Measurements from ENCODE around the gene CWC27. TPM values are rescaled to one million over a fixed set of nuclear protein-coding genes. Genes with fewer than 3 reads are reported as not detected.

The CWC27 gene
- polyA plus RNA-seq, 2 of the 4 experiments (the other 2 are of a cell fraction): 24.1 to 48.5 TPM

DNA sequence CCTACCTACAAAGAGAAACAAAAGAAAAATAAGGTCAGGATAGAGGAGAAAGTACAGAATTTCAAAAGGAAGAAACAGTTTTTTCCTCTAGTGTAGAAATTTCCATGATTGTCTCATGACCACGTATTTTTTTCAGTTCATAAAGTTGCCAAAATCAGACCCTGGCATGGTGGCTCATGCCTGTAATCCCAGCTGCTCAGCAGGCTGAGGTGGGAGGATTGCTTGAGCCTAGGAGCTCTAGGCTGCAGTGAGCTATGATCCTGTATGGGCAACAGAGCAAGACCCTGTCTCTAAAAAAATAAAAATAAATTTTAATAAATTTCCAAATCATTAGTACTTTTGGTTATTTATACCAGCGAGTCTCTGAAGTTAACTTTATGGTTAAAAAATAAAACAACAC is 37.8 kb downstream of the CWC27 start:
- no peak for FAIRE-seq

DNA sequence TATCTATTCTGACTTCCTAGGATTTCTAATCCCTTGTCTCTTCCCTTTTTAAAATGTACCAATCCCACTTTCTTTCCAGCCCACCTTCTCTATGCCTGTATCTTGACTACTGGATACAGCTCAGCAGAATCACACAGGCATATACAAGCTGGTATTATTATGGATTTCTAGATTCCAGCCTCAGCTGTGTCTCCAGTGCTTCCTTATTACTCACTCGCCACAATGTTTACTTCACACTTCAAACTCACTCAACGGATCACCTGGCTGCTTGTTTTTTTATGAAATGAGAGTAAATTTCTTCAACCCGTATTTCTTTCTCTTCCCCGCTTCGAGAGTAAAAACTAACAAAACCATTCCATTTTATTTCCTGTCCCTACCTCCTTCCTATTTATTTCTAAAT is 38.8 kb downstream of the CWC27 start:
- CTCF ChIA-PET: interaction anchor here (1.1 kb wide), 1 partner anchor 25 kb away, joined by 3 read pairs; no protein-coding TSS in a partner anchor

More for the DNA sequence above, 37.8 kb downstream of the CWC27 start:
- POLR2A ChIA-PET: no interaction called here
- DNase-seq (ENCODE audit: low read depth in 1 of 2, low spot score in 1 of 2) (no peak), ATAC-seq (no peak)
- Histone ChIP-seq H3K9me3 (no peaks in the 10 kb centered on the region), H3K4me3 (no peak overlapping the region), H3K27ac (no peak overlapping the region), H3K4me1 (no peaks in the 10 kb centered on the region), H3K4me2 (no peak overlapping the region)
- CTCF ChIA-PET: interaction anchor here (1.1 kb wide), 1 partner anchor 24 kb away, joined by 3 read pairs; no protein-coding TSS in a partner anchor
- no peak for TF ChIP-seq HEYL (CRISPR knock-in tag; IDR thresholded peaks at IDR 0.05)
- no peak for TF ChIP-seq SREBF2 (IDR thresholded peaks at IDR 0.05)
- no peak for TF ChIP-seq NFE2L2 (conservative IDR thresholded peaks at IDR 0.05; ENCODE audit: low read length)
- 87% methylated on average over 2 of the region's 2 CpGs for WGBS (ENCODE audit: missing lambda C conversion rate)

DNA sequence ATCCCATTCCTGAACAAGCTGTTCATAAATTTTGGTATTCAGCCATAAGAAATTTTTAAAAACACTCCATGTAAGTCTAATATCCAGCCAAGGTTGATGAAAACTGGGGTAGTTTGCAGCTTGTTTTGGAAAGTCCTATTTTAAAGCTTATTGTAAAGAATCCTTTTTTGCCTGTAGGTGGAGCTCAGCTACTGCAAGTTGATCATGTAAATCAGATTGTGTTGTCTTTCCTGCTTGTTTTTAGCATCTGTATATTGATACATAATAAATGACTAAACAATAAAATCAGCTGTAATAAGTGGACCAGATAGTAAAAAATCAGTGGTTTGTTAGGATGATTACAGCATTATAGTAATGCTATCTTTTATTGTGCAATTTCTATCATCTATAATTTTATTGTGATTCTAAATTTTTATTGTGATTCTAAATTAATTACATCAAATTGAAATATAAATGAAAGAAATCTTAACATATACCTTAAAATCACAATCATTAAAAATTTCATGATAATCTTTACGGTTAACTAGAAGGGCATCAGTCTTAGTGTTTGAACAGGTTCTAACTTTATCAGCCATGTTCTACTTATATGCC is 42.4 kb downstream of the CWC27 start:
- CTCF ChIA-PET: interaction anchor here (0.6 to 3.9 kb wide), 18 partner anchors 9 to 1867 kb away, joined by 3 to 41 read pairs (median 4); partner anchors contain the start of genes ADAMTS6, CENPK and PPWD1
- ATAC-seq: peak; percentile 47 to 64; a peak in 3 of 6 replicates
- no peak overlapping the region for H3K27ac ChIP-seq
- POLR2A ChIA-PET: interaction anchor here (0.6 to 1.0 kb wide), 3 partner anchors 670 to 692 kb away, joined by 3 to 5 read pairs (median 4); partner anchors contain the start of gene ADAMTS6
- WGBS (ENCODE audit: missing lambda C conversion rate): 92% methylated on average over 1 of the region's 1 CpG
- H3K4me3 ChIP-seq: no peak overlapping the region
- TF ChIP-seq CBX8 (IDR thresholded peaks at IDR 0.05): no peak
- TF ChIP-seq, protein P1, sequence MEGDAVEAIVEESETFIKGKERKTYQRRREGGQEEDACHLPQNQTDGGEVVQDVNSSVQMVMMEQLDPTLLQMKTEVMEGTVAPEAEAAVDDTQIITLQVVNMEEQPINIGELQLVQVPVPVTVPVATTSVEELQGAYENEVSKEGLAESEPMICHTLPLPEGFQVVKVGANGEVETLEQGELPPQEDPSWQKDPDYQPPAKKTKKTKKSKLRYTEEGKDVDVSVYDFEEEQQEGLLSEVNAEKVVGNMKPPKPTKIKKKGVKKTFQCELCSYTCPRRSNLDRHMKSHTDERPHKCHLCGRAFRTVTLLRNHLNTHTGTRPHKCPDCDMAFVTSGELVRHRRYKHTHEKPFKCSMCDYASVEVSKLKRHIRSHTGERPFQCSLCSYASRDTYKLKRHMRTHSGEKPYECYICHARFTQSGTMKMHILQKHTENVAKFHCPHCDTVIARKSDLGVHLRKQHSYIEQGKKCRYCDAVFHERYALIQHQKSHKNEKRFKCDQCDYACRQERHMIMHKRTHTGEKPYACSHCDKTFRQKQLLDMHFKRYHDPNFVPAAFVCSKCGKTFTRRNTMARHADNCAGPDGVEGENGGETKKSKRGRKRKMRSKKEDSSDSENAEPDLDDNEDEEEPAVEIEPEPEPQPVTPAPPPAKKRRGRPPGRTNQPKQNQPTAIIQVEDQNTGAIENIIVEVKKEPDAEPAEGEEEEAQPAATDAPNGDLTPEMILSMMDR (IDR thresholded peaks at IDR 0.05): peak; percentile 85
- peak; percentile 86 to 88 for TF ChIP-seq RAD21 (conservative IDR thresholded peaks at IDR 0.05 in 1 of 2, IDR thresholded peaks at IDR 0.05 in 1 of 2)
- peak; percentile 71 for TF ChIP-seq SMC3 (IDR thresholded peaks at IDR 0.05)
- TF ChIP-seq RARB (CRISPR knock-in tag; IDR thresholded peaks at IDR 0.05): no peak
- no peak overlapping the region for H3K4me2 ChIP-seq
- H3K9me3 ChIP-seq: no peaks in the 10 kb centered on the region
- FAIRE-seq: peak; percentile 74
- DNase-seq (ENCODE audit: low read depth in 1 of 2, low spot score in 1 of 2): peak; percentile 17 to 61
- no peaks in the 10 kb centered on the region for H3K4me1 ChIP-seq

More for the DNA sequence above, 38.8 kb downstream of the CWC27 start:
- ATAC-seq (no peak), DNase-seq (ENCODE audit: low read depth in 1 of 2, low spot score in 1 of 2) (no peak), FAIRE-seq (no peak)
- WGBS (ENCODE audit: missing lambda C conversion rate): 82% methylated on average over 5 of the region's 5 CpGs
- Histone ChIP-seq H3K4me1 (no peaks in the 10 kb centered on the region), H3K27ac (no peak overlapping the region), H3K9me3 (no peaks in the 10 kb centered on the region), H3K4me2 (no peak overlapping the region), H3K4me3 (no peak overlapping the region)
- TF ChIP-seq TP53 (CRISPR knock-in tag; IDR thresholded peaks at IDR 0.05): no peak
- no peak for TF ChIP-seq RCOR1 (IDR thresholded peaks at IDR 0.05; ENCODE audit: low read depth, low read length)
- no peak for TF ChIP-seq FOXS1 (CRISPR knock-in tag; IDR thresholded peaks at IDR 0.05)
- no peak for TF ChIP-seq POLR2A (IDR thresholded peaks at IDR 0.05; ENCODE audit: low read length)
- no peak for TF ChIP-seq KDM1A (IDR thresholded peaks at IDR 0.05; ENCODE audit: low read depth)
- no peak for TF ChIP-seq RFX5 (IDR thresholded peaks at IDR 0.05)
- TF ChIP-seq EHMT2 (IDR thresholded peaks at IDR 0.05; ENCODE audit: low read depth): no peak
- TF ChIP-seq, protein P2, sequence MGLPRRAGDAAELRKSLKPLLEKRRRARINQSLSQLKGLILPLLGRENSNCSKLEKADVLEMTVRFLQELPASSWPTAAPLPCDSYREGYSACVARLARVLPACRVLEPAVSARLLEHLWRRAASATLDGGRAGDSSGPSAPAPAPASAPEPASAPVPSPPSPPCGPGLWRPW (IDR thresholded peaks at IDR 0.05): no peak
- TF ChIP-seq, protein P3, sequence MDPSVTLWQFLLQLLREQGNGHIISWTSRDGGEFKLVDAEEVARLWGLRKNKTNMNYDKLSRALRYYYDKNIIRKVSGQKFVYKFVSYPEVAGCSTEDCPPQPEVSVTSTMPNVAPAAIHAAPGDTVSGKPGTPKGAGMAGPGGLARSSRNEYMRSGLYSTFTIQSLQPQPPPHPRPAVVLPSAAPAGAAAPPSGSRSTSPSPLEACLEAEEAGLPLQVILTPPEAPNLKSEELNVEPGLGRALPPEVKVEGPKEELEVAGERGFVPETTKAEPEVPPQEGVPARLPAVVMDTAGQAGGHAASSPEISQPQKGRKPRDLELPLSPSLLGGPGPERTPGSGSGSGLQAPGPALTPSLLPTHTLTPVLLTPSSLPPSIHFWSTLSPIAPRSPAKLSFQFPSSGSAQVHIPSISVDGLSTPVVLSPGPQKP (IDR thresholded peaks at IDR 0.05; ENCODE audit: low read depth, low read length): no peak
- no peak for TF ChIP-seq ZSCAN20 (CRISPR knock-in tag; IDR thresholded peaks at IDR 0.05)
- TF ChIP-seq JUN (IDR thresholded peaks at IDR 0.05): no peak
- no peak for TF ChIP-seq EHF (CRISPR knock-in tag; IDR thresholded peaks at IDR 0.05)
- TF ChIP-seq FOSL2 (IDR thresholded peaks at IDR 0.05): no peak
- no peak for TF ChIP-seq FOSL2 (CRISPR knock-in tag; IDR thresholded peaks at IDR 0.05)
- TF ChIP-seq TFCP2L1 (CRISPR knock-in tag; IDR thresholded peaks at IDR 0.05): no peak
- TF ChIP-seq NFE2L2 (conservative IDR thresholded peaks at IDR 0.05; ENCODE audit: low read length): no peak
- POLR2A ChIA-PET: no interaction called here
